Lower leg skin (tissue), 3 donors: ENCODE data around the gene JAGN1.
"Not testable (repeated sequence)": the region's sequence is repeated elsewhere in the genome, so short reads cannot be mapped to it uniquely, and the experiment has no call there.

Source experiments
- POLR2A ChIP-seq, 2 donors: fragments of 450-650 bp; IDR thresholded peaks; one replicate each; pipeline ENCODE4 v1.6.1; 2016 to 2017; ENCODE audit warnings: antibody characterized with exemption in 2 of 2, mild to moderate bottlenecking in 1 of 2, moderate library complexity in 1 of 2
- TF ChIP-seq, protein P1 (sequence below), 3 donors: fragments of 450-650 bp; IDR thresholded peaks; one replicate each; pipeline ENCODE4 v1.5.1; 2016; ENCODE audit warnings: antibody characterized with exemption in 3 of 3, mild to moderate bottlenecking in 3 of 3, moderate library complexity in 2 of 3

DNA sequence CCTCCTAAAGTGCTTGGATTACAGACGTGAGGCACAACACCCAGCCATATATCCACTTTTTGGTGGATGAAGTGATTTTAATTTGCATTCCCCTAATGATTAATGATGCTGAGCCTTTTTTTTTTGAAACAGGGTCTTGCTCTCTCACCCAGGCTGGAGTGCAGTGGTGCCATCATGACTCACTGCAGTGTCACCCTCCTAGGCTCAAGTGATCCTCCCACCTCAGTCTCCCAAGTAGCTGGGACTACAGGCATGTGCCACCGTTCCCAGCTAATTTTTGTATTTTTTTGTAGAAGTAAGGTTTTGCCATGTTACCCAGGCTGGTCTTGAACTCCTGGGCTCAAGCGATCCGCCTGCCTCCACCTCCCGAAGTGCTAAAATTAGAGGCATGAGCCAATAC lies 18.3 kb upstream of the JAGN1 start:
- TF ChIP-seq, protein P1, sequence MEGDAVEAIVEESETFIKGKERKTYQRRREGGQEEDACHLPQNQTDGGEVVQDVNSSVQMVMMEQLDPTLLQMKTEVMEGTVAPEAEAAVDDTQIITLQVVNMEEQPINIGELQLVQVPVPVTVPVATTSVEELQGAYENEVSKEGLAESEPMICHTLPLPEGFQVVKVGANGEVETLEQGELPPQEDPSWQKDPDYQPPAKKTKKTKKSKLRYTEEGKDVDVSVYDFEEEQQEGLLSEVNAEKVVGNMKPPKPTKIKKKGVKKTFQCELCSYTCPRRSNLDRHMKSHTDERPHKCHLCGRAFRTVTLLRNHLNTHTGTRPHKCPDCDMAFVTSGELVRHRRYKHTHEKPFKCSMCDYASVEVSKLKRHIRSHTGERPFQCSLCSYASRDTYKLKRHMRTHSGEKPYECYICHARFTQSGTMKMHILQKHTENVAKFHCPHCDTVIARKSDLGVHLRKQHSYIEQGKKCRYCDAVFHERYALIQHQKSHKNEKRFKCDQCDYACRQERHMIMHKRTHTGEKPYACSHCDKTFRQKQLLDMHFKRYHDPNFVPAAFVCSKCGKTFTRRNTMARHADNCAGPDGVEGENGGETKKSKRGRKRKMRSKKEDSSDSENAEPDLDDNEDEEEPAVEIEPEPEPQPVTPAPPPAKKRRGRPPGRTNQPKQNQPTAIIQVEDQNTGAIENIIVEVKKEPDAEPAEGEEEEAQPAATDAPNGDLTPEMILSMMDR (IDR thresholded peaks at IDR 0.05): not testable (repeated sequence)
- TF ChIP-seq POLR2A (IDR thresholded peaks at IDR 0.05): not testable (repeated sequence)
